Mucosa of descending colon (tissue), 3 donors: ENCODE data around the gene TMEM214. TPM values are rescaled to one million over a fixed set of nuclear protein-coding genes. Genes with fewer than 3 reads are reported as not detected.

Experiments
- ATAC-seq: fragments of 200-7000 bp; cut with Tn5 transposase; one replicate; pipeline ENCODE4 v1.9.1; 2020; ENCODE audit warnings: mild to moderate bottlenecking, moderate library complexity
- DNase-seq, 3 donors: peaks; one replicate each; pipeline ENCODE4 v3.0.0-alpha.2; 2020
- H3K36me3 ChIP-seq: fragments of 200-600 bp; one replicate; pipeline ENCODE4 v1.8.0; 2021; ENCODE audit warnings: low read depth, mild to moderate bottlenecking
- H3K4me1 ChIP-seq: fragments of 200-600 bp; one replicate; pipeline ENCODE4 v1.8.0; 2021; ENCODE audit warnings: low read depth, mild to moderate bottlenecking
- H3K4me3 ChIP-seq: fragments of 200-600 bp; one replicate; pipeline ENCODE4 v1.8.0; 2021; ENCODE audit warnings: mild to moderate bottlenecking
- H3K9me3 ChIP-seq: fragments of 200-600 bp; one replicate; pipeline ENCODE4 v1.8.0; 2021; ENCODE audit warnings: mild to moderate bottlenecking
- CTCF ChIP-seq: fragments of 200-600 bp; IDR thresholded peaks from one replicate; pipeline ENCODE4 v1.8.0; 2022; ENCODE audit warnings: antibody characterized with exemption, mild to moderate bottlenecking
- intact Hi-C, 2 donors: fragments of 100-400 bp; cut with DNase I in 1 of 2; cut with micrococcal nuclease in 1 of 2; formaldehyde crosslinking; loops; one replicate each; pipeline versions ENCODE4 v1.11.0 to v1.11.1; 2022; cut with DNase I, micrococcal nuclease
- total RNA-seq, 3 donors: library from RNA; stranded (reverse); fragmentation: NEBNext Ultra II Directional in 2 of 3; extraction: Animal tissue kit (Norgen Biotek cat#: 25700) in 2 of 3; gene quantifications; one replicate each; pipeline versions ENCODE4 v1.2.1 to v1.2.4, GENCODE V29; 2021 to 2023
- donor health status: DM: no; HTN: no; CAD: no; lungs with moderate emphysema.
- donor health status: DM: no; HTN: no; CAD: no.
- donor health status: DM: no; HTN: yes; CAD: no.

The TMEM214 gene
- total RNA-seq, 3 donors from 2014 or later: 78.9 to 93.3 (median 80.1) TPM

GRCh38 chr2:27088634-27089033, 55.9 kb downstream of the TMEM214 start:
- H3K36me3 ChIP-seq: no peaks in the 10 kb centered on the region
- TF ChIP-seq CTCF: no peak
- H3K4me1 ChIP-seq: peaks cover 21% of the 10 kb centered on the region
- no peak overlapping the region for H3K4me3 ChIP-seq
- intact Hi-C loops: loop anchor here in 1 of 2 donors (10.0 kb wide), 2 partner anchors 54 to 124 kb away; partner anchors contain the start of gene TMEM214
- no peaks in the 10 kb centered on the region for H3K9me3 ChIP-seq
- no peak for DNase-seq
- no peak for ATAC-seq

- intact Hi-C loops: loop anchor here in 1 of 2 donors (10.0 kb wide), 2 partner anchors 55 to 125 kb away; partner anchors contain the start of gene TMEM214
- no peaks in the 10 kb centered on the region for H3K9me3 ChIP-seq
- H3K4me1 ChIP-seq: peaks cover 21% of the 10 kb centered on the region
- H3K4me3 ChIP-seq: no peak overlapping the region
- H3K36me3 ChIP-seq: no peaks in the 10 kb centered on the region
- no peak for ATAC-seq
- TF ChIP-seq CTCF: no peak
- DNase-seq: no peak
These were observed 56.6 kb downstream of the TMEM214 start for GRCh38 chr2:27089111-27089954.

Other genes starting within 250 kb of the TMEM214 start
- gene CENPA, start 246.9 kb upstream of the TMEM214 start, total RNA-seq: 10 to 100 TPM in 1 of 3 donors, 1 to 10 TPM in 2; 1.0 to 10.1 (median 1.7) TPM
- gene DPYSL5, start 184.8 kb upstream of the TMEM214 start, total RNA-seq: 1 to 10 TPM in 1 of 3 donors, under 1 TPM in 2; 0.24 to 1.3 (median 0.38) TPM
- gene MAPRE3, start 62.3 kb upstream of the TMEM214 start, total RNA-seq: 10 to 100 TPM; 23.9 to 36.1 (median 35.6) TPM
- gene AGBL5, start 18.7 kb downstream of the TMEM214 start, total RNA-seq: 10 to 100 TPM; 16.7 to 20.0 (median 19.2) TPM
- 100 to 1,000 TPM; 245 to 280 (median 254) TPM for gene OST4, start 38.7 kb downstream of the TMEM214 start, total RNA-seq
- 100 to 1,000 TPM in 1 of 3 donors, 10 to 100 TPM in 2; 12.1 to 256 (median 42.3) TPM for gene EMILIN1, start 45.6 kb downstream of the TMEM214 start, total RNA-seq
- 10 to 100 TPM in 1 of 3 donors, 1 to 10 TPM in 2; 6.3 to 14.7 (median 8.1) TPM for gene KHK, start 53.8 kb downstream of the TMEM214 start, total RNA-seq
- 1 to 10 TPM in 2 of 3 donors, under 1 TPM in 1; 0.41 to 1.9 (median 1.5) TPM for gene CGREF1, start 86.2 kb downstream of the TMEM214 start, total RNA-seq
- under 1 TPM in 2 of 3 donors, not detected in 1; 0.19 to 0.22 TPM for gene ABHD1, start 90.8 kb downstream of the TMEM214 start, total RNA-seq
- 10 to 100 TPM; 32.8 to 47.0 (median 45.0) TPM for gene PREB, start 101.7 kb downstream of the TMEM214 start, total RNA-seq
- gene PRR30, start 106.4 kb downstream of the TMEM214 start, total RNA-seq: not detected
- under 1 TPM in 2 of 3 donors, not detected in 1; 0.05 to 0.23 TPM for gene TCF23, start 116.0 kb downstream of the TMEM214 start, total RNA-seq
- 10 to 100 TPM; 82.0 to 88.8 (median 85.2) TPM for gene ATRAID, start 179.1 kb downstream of the TMEM214 start, total RNA-seq
- gene SLC5A6, start 179.3 kb downstream of the TMEM214 start, total RNA-seq: 10 to 100 TPM; 27.7 to 34.8 (median 30.0) TPM
- gene CAD, start 184.4 kb downstream of the TMEM214 start, total RNA-seq: 10 to 100 TPM; 22.7 to 29.8 (median 24.7) TPM
- gene SLC30A3, start 230.1 kb downstream of the TMEM214 start, total RNA-seq: under 1 TPM in 1 of 3 donors, not detected in 2; 0.12 TPM
- under 1 TPM in 1 of 3 donors, not detected in 2; 0.47 TPM for gene DNAJC5G, start 242.5 kb downstream of the TMEM214 start, total RNA-seq
- gene TRIM54, start 249.5 kb downstream of the TMEM214 start, total RNA-seq: under 1 TPM in 1 of 3 donors, not detected in 2; 0.43 TPM